Measurements from ENCODE around the gene ATG10. TPM values are rescaled to one million over a fixed set of nuclear protein-coding genes. Genes with fewer than 3 reads are reported as not detected.
"Not testable (repeated sequence)": the region's sequence is repeated elsewhere in the genome, so short reads cannot be mapped to it uniquely, and the experiment has no call there.

The ATG10 gene
- total and polyA plus RNA-seq, 9 donors = 7.4 to 10.7 (median 9.0) TPM

DNA sequence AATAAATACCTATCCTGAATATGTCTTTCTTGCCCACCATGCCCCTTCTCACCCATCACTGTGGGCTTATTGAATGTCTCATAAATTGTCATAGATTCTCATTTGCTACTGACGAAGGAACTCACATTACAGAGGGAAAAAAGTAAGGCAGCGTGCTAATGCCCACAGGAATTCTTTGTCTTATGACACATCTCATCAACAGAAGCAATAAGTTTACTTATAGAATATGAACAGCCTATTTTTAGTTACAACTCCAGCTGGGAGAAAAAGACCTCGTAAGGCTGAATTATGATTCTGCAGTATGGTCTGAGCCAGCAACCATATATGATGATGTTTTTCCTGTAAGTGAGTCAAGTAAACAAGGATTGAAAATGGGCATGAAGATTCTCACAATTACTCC, 22.4 kb upstream of the ATG10 start:
- no CpG with 5 or more reads among the region's 3 CpGs for WGBS (ENCODE audit: insufficient coverage)
- no peaks in the 10 kb centered on the region for H3K9me3 ChIP-seq (replicated peaks; ENCODE audit: control insufficient read depth, low read depth, low read length)
- H3K27me3 ChIP-seq (ENCODE audit: control insufficient read depth, insufficient read depth, low read length) = no peaks in the 10 kb centered on the region
- DNase-seq = no peak
- H3K27ac ChIP-seq (ENCODE audit: low read length) = no peak overlapping the region
- no peak overlapping the region for H3K4me3 ChIP-seq (ENCODE audit: low read length)
- H3K36me3 ChIP-seq (ENCODE audit: control insufficient read depth, insufficient read depth, low read length) = no peaks in the 10 kb centered on the region
- H3K4me1 ChIP-seq (ENCODE audit: control insufficient read depth, insufficient read depth, low read length) = no peaks in the 10 kb centered on the region

DNA sequence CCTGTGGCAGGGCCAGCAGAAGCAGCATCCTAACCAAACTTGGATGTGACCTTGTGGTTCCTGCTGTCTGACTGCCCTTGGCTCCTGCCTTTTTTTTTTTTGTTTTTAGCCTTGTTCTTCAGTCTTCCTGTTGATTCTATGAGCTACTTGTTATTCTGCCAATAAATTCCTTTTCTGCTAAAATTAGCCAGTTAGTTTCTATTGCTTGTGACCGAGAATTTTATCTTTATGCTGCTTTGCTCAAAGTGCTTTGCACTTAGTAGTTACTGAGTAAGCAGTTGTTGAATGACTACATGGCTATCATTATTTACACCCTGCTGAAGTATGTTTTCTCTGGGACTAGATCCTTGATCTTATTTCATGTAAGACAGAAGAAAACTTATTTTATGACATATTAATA, 20.8 kb upstream of the ATG10 start:
- Histone ChIP-seq H3K4me1 (ENCODE audit: control insufficient read depth, insufficient read depth, low read length) (no peaks in the 10 kb centered on the region), H3K9me3 (replicated peaks; ENCODE audit: control insufficient read depth, low read depth, low read length) (no peaks in the 10 kb centered on the region), H3K36me3 (ENCODE audit: control insufficient read depth, insufficient read depth, low read length) (no peaks in the 10 kb centered on the region), H3K27me3 (ENCODE audit: control insufficient read depth, insufficient read depth, low read length) (no peaks in the 10 kb centered on the region), H3K27ac (ENCODE audit: low read length) (no peak overlapping the region), H3K4me3 (ENCODE audit: low read length) (no peak overlapping the region)
- WGBS (ENCODE audit: insufficient coverage) = no CpG with 5 or more reads among the region's 1 CpG
- peak; percentile 16 for DNase-seq

DNA sequence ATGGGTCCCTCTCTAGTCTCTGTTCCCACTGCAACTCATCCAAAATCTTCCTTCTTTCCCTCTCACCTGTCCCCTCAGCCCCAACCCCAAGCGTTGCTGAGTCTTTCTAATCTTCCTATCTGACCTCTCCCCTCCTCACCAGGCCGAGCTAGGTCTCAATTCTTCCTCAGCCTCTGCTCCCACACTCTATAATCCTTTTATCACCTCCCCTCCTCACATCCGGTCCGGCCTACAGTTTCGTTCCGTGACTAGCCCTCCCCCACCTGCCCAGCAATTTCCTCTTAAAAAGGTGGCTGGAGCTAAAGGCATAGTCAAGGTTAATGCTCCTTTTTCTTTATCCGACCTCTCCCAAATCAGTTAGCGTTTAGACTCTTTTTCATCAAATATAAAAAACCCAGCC, 17.0 kb upstream of the ATG10 start:
- not testable (repeated sequence) for H3K27me3 ChIP-seq (ENCODE audit: control insufficient read depth, insufficient read depth, low read length); H3K4me3 ChIP-seq (ENCODE audit: low read length); H3K27ac ChIP-seq (ENCODE audit: low read length); H3K9me3 ChIP-seq (replicated peaks; ENCODE audit: control insufficient read depth, low read depth, low read length); H3K4me1 ChIP-seq (ENCODE audit: control insufficient read depth, insufficient read depth, low read length); DNase-seq; H3K36me3 ChIP-seq (ENCODE audit: control insufficient read depth, insufficient read depth, low read length)
- 19% methylated on average over 4 of the region's 8 CpGs for WGBS (ENCODE audit: insufficient coverage)

DNA sequence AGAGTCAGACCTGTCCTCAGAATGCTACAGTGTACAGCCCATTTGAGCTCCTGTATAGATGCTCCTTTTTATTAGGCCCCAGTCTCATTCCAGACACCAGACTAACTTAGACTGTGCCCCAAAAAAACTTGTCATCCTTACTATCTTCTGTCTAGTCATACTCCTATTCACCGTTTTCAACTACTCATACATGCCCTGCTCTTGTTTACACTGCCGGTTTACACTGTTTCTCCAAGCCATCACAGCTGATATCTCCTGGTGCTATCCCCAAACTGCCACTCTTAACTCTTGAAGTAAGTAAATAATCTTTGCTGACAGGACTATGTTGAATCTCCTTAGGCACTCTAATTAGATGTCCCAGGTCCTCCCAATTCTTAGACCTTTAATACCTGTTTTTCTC, 13.7 kb upstream of the ATG10 start:
- H3K9me3 ChIP-seq (replicated peaks; ENCODE audit: control insufficient read depth, low read depth, low read length); H3K27ac ChIP-seq (ENCODE audit: low read length); H3K4me1 ChIP-seq (ENCODE audit: control insufficient read depth, insufficient read depth, low read length); H3K4me3 ChIP-seq (ENCODE audit: low read length); DNase-seq; H3K27me3 ChIP-seq (ENCODE audit: control insufficient read depth, insufficient read depth, low read length); H3K36me3 ChIP-seq (ENCODE audit: control insufficient read depth, insufficient read depth, low read length): not testable (repeated sequence)
- no CpG with 5 or more reads among the region's 2 CpGs for whole genome bisulfite sequencing (ENCODE audit: insufficient coverage)

DNA sequence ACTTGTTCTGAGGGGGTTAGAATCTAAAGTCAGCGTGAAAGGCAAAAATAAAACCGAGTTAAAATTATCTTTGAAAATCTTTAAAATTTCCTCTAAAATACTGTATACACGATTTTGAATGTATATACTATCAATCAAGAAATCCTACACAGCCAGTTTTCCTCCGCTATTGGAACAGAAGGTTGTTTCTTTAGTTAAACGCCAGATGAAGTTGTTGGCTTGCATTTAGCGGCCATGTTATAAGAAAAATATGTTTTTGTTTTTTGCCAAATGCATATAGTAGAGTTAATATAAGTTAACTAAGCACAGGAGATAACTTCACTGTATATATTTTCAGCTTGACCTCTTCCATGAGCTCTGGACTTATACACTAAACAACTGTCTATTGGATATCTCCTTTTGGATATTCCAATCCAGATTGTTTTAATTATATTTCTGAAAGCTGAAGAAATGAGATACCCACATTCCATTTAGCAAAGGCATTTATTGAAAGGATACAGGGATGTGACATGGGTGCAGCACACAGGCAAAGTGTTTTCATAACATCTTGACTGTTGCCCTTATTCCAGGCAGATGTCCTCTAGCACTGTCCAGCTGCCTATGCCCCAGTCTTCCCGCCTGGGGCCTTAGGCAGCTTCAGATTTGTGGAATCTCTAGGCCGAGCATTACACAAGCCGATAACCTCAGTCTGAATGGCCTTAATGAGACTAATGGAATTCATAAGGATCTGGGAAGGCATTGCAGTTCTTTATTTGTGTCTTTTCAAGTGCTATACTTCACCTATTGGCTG, 10.0 kb upstream of the ATG10 start:
- no peak for DNase-seq
- no peaks in the 10 kb centered on the region for H3K9me3 ChIP-seq (replicated peaks; ENCODE audit: control insufficient read depth, low read depth, low read length)
- no peaks in the 10 kb centered on the region for H3K27me3 ChIP-seq (ENCODE audit: control insufficient read depth, insufficient read depth, low read length)
- no peaks in the 10 kb centered on the region for H3K4me1 ChIP-seq (ENCODE audit: control insufficient read depth, insufficient read depth, low read length)
- H3K4me3 ChIP-seq (ENCODE audit: low read length) = no peak overlapping the region
- H3K27ac ChIP-seq (ENCODE audit: low read length) = no peak overlapping the region
- no CpG with 5 or more reads among the region's 9 CpGs for WGBS (ENCODE audit: insufficient coverage)
- H3K36me3 ChIP-seq (ENCODE audit: control insufficient read depth, insufficient read depth, low read length) = no peaks in the 10 kb centered on the region

DNA sequence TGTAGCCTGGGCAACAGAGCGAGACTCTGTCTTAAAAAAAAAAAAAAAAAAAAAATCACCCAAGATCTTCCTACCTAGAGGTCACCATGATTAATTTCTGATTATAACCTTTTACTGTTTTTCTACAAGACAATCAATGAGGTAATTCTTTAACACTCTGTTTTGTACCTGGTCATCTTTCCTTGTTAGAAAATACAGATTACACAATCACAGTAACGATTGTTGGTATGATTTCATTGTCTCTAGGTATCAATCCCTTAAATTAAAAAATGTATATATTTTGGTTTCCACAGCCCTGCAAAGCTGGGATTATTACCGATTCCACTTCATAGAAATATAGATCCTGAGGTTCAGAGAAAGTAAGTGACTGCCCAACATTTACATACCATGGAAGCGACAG, 8.3 kb upstream of the ATG10 start:
- H3K4me3 ChIP-seq (ENCODE audit: low read length) = no peak overlapping the region
- no peaks in the 10 kb centered on the region for H3K9me3 ChIP-seq (replicated peaks; ENCODE audit: control insufficient read depth, low read depth, low read length)
- H3K27ac ChIP-seq (ENCODE audit: low read length) = no peak overlapping the region
- no peaks in the 10 kb centered on the region for H3K27me3 ChIP-seq (ENCODE audit: control insufficient read depth, insufficient read depth, low read length)
- WGBS (ENCODE audit: insufficient coverage) = no CpG with 5 or more reads among the region's 4 CpGs
- H3K36me3 ChIP-seq (ENCODE audit: control insufficient read depth, insufficient read depth, low read length) = no peaks in the 10 kb centered on the region
- no peak for DNase-seq
- no peaks in the 10 kb centered on the region for H3K4me1 ChIP-seq (ENCODE audit: control insufficient read depth, insufficient read depth, low read length)

DNA sequence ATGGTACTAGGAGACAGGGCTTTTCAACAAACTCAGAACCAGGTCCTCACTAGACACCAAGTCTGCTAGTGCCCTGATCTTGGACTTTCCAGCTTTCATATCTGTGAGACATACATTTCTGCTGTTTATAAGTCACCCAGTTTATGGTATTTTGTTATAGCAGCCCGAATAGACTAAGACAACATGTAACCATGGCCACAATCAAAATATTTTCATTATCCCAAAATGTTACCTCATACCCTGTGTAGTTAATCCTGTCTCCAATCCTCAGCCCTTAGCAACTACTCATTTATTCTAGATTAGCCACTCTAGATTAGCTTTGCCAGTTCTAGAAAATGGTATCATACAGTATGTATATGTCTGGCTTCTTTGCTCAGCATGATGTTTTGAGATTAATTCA, 6.3 kb upstream of the ATG10 start:
- Histone ChIP-seq H3K4me1 (ENCODE audit: control insufficient read depth, insufficient read depth, low read length) (no peaks in the 10 kb centered on the region), H3K9me3 (replicated peaks; ENCODE audit: control insufficient read depth, low read depth, low read length) (no peaks in the 10 kb centered on the region), H3K4me3 (ENCODE audit: low read length) (no peak overlapping the region), H3K27ac (ENCODE audit: low read length) (no peak overlapping the region), H3K27me3 (ENCODE audit: control insufficient read depth, insufficient read depth, low read length) (no peaks in the 10 kb centered on the region), H3K36me3 (ENCODE audit: control insufficient read depth, insufficient read depth, low read length) (no peaks in the 10 kb centered on the region)
- DNase-seq = no peak
- 80% methylated on average over 1 of the region's 1 CpG for WGBS (ENCODE audit: insufficient coverage)

DNA sequence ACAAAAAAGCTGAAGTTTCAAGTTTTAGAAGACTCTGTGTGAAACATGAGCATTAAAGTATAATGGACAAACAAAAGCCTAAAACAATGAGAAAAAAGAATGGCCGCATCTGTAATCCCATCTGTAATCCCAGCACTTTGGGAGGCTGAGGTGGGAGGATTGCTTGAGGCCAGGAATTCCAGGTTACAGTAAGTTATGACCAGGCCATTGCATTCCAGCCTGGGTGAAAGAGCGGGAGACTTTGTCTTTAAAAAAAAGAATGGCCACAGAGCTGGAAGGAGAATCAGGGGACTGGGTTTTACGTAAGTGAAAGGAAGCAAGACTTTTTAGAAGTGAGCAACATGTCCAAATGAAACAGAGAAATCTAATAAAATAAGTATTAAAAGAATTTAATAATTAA, 2.6 kb upstream of the ATG10 start:
- Histone ChIP-seq H3K27ac (ENCODE audit: low read length) (no peak overlapping the region), H3K9me3 (replicated peaks; ENCODE audit: control insufficient read depth, low read depth, low read length) (no peaks in the 10 kb centered on the region), H3K4me3 (ENCODE audit: low read length) (no peak overlapping the region), H3K4me1 (ENCODE audit: control insufficient read depth, insufficient read depth, low read length) (no peaks in the 10 kb centered on the region), H3K27me3 (ENCODE audit: control insufficient read depth, insufficient read depth, low read length) (no peaks in the 10 kb centered on the region), H3K36me3 (ENCODE audit: control insufficient read depth, insufficient read depth, low read length) (no peaks in the 10 kb centered on the region)
- WGBS (ENCODE audit: insufficient coverage) = 100% methylated on average over 1 of the region's 3 CpGs
- DNase-seq = no peak

DNA sequence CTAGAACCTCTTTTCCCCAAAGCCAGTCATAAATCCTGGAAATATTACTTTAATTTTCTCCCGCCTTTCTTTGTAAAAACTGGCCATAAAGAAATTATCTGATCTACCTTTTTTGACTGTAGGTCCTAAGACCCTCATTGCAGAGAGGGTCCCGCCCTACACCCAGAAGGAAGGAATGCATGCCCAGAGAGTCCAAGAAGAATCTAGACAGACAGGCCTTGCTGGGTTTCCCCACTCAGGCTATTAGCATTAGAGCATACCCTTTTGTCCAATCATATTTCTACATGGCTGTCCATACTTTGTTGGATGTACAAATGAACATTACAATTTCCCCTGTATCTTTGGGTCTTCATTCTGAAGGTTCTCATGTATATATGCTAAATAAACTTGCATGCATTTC, 1.9 kb upstream of the ATG10 start:
- Histone ChIP-seq H3K4me1 (ENCODE audit: control insufficient read depth, insufficient read depth, low read length) (no peaks in the 10 kb centered on the region), H3K9me3 (replicated peaks; ENCODE audit: control insufficient read depth, low read depth, low read length) (no peaks in the 10 kb centered on the region), H3K27ac (ENCODE audit: low read length) (no peak overlapping the region), H3K36me3 (ENCODE audit: control insufficient read depth, insufficient read depth, low read length) (no peaks in the 10 kb centered on the region), H3K27me3 (ENCODE audit: control insufficient read depth, insufficient read depth, low read length) (no peaks in the 10 kb centered on the region), H3K4me3 (ENCODE audit: low read length) (no peak overlapping the region)
- 100% methylated on average over 2 of the region's 2 CpGs for WGBS (ENCODE audit: insufficient coverage)
- no peak for DNase-seq

DNA sequence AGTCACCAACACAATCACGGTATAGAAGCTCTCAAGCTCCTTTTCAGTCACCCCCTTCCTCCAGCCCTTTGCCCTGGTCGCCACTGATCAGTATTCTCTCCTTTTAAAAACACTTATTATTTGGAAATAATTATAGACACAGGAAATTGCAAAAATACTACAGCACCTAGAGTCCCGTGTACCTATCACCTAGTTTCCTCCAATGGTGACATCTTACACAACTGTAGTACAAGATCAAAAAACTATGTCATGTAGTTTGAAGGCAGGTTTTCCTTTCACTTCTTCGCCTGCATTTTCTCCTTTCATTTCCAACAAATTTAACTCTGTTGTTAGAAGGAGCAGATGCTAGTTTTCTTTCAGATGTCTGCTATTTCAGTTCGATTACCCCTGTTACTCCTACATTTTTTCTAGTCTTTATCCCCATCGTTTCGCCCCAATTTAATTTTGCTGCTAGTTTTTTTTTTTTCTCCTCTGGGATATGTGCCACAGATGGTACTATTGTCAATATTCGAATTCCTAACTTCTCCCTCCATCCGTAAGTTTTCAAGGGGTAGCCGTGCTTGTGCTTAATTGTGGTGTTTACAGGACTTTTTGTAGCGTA, 612 bp upstream of the ATG10 start:
- Histone ChIP-seq H3K27ac (ENCODE audit: low read length) (peak overlapping the region; percentile 99), H3K36me3 (ENCODE audit: control insufficient read depth, insufficient read depth, low read length) (no peaks in the 10 kb centered on the region), H3K9me3 (replicated peaks; ENCODE audit: control insufficient read depth, low read depth, low read length) (no peaks in the 10 kb centered on the region), H3K4me1 (ENCODE audit: control insufficient read depth, insufficient read depth, low read length) (no peaks in the 10 kb centered on the region), H3K4me3 (ENCODE audit: low read length) (peak overlapping the region; percentile 87), H3K27me3 (ENCODE audit: control insufficient read depth, insufficient read depth, low read length) (no peaks in the 10 kb centered on the region)
- no peak for DNase-seq
- 0% methylated on average over 1 of the region's 11 CpGs for WGBS (ENCODE audit: insufficient coverage)

DNA sequence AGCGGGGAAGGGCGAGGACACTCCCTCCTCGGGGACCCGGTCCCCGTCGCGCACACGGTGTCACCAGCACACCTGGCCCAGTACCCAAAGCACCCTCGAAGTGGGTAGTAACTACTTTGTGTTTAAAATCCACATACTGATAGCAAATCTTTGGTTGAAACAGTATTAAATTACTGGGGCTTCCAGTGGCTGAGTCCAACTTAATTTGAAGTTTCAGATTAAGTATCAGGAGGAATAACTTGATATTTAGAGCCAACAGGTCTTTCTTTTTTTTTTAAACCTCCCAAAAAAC, 615 bp downstream of the ATG10 start:
- DNase-seq = no peak
- WGBS (ENCODE audit: insufficient coverage) = 0% methylated on average over 3 of the region's 9 CpGs
- H3K4me1 ChIP-seq (ENCODE audit: control insufficient read depth, insufficient read depth, low read length) = no peaks in the 10 kb centered on the region
- H3K9me3 ChIP-seq (replicated peaks; ENCODE audit: control insufficient read depth, low read depth, low read length) = no peaks in the 10 kb centered on the region
- peak overlapping the region; percentile 99 for H3K27ac ChIP-seq (ENCODE audit: low read length)
- no peaks in the 10 kb centered on the region for H3K36me3 ChIP-seq (ENCODE audit: control insufficient read depth, insufficient read depth, low read length)
- H3K27me3 ChIP-seq (ENCODE audit: control insufficient read depth, insufficient read depth, low read length) = no peaks in the 10 kb centered on the region
- peak overlapping the region; percentile 86 for H3K4me3 ChIP-seq (ENCODE audit: low read length)
